GM10847 (cell line): ENCODE data around the gene KRT76.

Experiments used
- POLR2A ChIP-seq: IDR thresholded peaks from 2 replicates; pipeline ENCODE4 v1.6.1; 2011; ENCODE audit not compliant: insufficient read length; ENCODE audit errors: extremely low read depth

The KRT76 gene

DNA sequence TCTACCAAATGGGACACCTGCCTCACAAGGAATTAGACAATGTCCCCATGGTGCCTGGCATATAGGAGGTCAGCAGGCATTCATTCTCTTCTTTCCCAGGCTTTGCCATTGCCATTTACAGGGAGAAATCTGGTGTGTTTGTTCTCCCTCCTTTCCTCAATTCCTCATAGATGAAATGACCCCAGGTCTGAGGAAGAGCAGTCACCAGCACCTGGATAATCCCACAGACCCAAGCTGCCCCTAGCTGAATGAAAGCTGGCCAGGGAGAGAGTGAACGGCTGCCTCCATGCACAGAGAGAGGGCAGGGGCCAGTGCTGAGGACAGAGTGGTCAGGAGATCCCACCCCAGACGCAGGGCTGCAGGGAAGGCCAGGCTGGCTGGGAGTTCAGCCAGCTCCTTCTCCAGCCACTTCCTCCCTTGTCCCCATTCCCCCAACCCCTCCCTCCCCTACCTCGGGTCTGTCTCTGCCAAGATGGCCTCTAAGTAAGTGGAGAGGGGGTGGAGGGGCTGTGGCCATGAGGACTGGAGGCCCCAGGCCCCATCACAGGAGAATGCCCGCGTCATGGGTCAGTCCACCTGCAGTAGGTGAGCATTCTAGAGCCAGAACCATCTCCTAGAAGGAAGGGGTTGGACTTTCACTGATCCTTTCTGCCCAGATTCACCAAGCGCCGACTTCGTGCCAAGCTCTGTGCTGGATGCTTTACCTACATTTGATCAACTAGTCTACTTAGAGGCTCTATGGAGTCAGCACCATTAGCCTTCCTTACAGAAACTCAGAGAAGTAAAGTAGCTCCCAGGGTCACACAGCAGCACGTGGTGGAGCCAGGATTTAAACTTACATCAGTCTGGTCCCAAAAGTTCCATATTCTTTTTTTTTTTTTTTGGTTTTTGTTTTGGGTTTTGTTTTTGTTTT lies 38.8 kb upstream of the KRT76 start:
- TF ChIP-seq POLR2A: no peak

DNA sequence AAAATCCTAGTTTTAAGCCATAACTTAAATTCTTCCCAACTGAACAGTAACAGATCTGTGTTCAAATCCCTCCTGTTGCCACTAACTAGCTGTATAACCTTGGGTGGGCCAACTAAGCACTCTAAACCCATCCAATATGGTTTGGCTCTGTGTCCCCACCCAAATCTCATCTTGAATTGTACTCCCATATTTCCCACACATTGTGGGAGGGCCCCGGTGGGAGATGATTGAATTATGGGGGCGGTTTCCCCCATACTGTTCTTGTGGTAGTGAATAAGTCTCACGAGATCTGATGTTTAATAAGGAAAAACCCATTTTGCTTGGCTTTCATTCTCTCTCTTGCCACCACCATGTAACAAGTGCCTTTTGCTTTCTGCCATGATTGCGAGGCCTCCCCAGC lies 38.0 kb upstream of the KRT76 start:
- TF ChIP-seq POLR2A: no peak

DNA sequence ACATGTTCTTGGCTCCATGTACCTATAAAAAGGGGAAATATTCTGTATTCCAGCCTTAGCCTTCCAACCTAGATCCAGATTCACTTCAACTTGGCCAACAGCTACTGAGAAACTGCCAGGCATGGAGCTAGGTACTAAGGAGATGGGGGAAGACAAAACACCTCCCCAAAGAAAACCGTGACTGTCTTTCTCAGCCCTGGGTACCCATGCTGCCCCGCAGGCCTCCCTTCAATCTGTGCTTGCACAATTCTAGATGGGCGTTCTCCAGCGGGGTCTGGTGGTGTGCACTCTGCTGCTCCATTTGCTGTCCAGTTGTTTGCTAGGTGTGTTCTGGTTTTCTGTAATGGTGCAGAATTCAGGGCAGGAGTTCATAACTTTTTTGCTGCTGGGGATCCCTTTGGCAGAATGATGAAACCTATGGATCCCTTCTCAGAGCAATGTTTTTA lies 37.6 kb upstream of the KRT76 start:
- TF ChIP-seq POLR2A: no peak

DNA sequence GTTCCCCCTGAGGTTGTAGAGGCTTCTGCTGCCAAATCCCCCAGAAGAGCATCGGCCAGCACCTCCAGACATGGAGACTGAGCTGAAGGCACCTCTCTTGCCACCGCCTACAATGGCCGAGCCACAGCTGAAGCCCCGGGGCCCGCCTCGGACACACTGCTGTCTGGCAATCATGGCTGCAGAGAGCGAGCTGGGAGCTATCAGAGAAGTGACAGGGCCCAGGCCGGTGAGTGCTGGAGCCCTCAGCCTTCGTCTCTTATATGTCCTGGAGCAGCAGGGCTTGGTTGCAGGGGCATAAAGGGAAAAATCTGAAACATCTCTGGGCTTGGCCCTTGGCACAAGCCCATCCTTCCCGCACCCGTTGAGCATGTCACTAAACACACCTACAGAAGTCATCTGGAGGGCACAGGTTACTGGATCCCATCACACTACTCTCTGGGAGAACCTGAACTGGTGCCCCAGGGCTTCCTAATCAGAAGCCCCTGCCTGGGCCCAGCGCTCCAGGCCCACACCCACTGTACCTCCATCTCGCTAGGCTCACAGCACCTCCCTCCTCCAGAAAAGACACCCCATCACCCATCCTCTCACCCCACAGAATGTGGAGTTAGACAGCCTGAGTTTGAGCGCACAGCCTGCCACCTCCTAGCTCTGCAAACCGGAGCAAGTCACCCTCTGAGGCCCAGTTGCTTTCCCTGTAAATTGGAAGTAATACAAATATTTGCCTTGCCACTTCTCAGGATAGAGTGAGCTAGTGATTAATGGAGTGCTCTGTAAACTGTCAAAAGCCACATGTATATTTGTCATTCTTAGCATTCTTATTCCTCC lies 37.0 kb upstream of the KRT76 start, which contains the start of gene KRT4:
TSS of gene KRT4 (minus strand) at position 232 of the 825 bp plus-strand sequence. CDS start at position 174, 58 bp downstream.
- no peak for TF ChIP-seq POLR2A

DNA sequence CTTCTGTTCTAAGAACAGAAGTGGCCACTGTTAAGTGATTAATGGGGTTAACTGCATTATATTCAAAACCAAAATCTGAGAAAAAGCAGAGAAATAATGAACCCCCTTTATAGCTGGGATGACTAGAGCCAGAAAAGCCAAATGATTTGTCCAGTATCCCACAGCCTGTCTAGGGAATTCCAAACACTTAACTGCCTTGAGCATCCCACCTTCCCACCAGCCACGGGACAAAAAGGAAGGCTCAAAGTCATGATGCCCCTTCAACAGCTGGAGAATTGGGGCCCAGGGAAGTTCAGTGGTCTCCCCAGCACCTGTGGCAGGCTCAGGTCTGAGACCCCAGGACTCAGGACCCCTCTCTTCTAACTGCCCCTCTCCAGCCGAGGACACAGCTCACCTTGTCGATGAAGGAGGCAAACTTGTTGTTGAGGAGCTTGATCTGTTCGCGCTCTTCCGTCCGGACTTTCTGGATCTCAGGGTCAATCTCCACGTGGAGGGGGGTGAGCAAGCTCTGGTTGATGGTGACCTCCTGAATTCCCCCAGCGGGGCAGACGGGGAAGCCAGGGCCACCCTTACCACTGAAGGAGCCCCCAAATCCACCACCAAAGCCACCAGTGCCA lies 36.2 kb upstream of the KRT76 start:
- TF ChIP-seq POLR2A: no peak

DNA sequence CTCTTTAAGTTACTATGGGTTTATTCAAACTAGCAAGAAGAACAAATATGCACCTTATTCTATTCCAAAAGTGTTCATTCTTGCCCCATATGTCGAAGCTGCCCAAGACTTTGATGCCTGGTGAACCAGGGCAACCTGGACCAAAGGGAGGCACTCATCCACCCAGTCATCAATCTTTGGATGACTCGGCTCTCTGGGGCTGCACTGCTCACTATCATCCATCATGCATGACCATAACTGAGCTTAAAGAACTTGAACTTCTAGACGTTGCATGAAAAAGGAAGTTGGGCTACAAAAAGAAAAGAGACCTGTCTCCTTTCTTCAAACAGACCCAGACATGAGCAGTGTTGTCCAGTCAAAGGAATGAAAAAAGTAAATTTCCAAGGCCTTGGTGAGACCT lies 35.6 kb upstream of the KRT76 start:
- TF ChIP-seq POLR2A: no peak

DNA sequence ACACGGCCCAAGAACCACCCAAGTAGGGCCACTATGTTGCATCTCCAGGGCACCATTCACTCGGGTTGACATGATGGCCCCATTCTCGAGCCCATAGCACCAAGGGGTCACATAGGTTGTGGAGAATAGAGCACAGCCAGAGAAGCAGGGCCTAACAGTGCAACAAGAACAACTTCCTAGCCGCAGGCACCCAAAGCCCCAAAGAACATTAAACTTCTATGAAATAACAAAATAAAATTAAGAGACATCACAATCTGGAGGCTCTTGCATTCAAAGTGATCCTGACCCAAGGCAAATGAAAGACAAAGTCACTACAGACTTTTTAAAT lies 34.9 kb upstream of the KRT76 start:
- no peak for TF ChIP-seq POLR2A

DNA sequence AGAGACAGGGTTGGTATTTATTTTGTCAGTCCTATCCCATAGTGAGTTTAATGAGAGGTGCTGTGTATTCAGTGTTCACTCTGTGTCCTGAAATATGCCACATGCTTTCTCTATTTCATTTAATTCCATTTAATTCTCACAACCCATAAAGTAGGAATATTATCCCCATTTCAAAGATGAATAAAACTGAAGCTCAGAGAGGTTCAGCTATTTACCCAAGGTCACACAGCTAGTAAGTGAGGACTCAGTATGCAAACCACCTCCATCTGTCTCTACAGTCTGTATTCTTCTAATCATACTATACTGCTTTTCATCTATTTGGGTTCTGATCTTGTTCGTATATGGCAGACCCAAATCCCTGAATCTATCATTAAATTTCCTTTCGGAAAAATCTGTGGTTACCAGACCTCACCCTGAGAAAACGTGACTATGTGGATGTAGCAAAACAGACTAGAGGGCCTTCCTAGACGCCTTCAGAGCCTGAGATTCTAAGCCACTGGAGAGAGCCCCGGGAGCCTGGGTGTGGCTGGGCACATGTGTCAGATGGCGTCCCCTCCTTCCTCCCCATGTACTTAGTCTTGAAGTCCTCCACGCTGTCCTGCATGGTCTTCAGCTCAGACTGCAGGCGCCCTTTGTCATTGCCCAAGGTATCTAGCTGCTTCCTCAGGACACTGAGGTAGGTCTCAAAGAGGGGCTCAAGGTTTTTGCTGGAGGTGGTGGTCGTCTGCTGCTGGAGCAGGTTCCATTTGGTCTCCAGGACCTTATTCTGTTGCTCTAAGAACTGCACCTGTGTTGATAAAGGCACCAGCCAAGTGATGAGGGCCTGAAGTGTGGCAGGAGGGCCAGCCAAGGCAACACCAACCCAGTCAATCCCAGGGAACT lies 34.3 kb upstream of the KRT76 start:
- no peak for TF ChIP-seq POLR2A

DNA sequence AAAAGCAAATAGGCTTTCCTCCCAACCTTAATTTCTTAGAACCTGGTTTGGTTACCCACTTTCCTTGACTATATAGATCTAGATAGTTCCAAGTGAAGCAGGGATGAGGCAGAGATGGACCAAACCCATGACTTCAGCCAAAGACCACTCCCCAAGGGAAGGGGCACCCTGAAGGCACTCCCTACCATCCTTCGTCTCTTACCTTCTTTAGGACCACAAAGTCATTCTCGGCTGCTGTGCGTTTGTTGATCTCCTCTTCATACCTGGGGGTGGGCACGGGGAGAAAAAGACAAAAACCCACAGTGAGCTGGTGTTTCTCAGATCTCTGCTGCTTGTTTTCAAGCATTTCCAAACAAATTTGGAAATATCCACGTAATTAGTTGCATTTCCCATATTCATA lies 33.4 kb upstream of the KRT76 start:
- no peak for TF ChIP-seq POLR2A

DNA sequence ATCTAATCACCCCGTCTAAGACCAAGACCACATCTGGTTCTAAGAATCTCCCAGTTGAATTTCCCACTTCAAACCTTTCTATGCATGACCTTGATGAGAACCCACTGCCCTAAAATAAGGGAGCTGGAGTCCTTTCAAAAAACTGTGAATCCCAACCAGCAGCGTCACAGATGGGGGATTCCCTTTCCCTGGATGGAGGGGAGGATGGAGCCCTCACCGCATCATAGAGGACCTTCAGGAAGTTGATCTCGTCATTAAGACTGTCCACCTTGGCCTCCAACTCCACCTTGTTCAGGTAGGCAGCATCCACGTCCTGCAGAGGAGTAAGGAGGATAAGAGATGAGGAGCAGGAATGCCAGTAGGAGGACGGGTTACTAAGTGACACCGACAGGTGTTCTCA lies 32.0 kb upstream of the KRT76 start:
- no peak for TF ChIP-seq POLR2A

DNA sequence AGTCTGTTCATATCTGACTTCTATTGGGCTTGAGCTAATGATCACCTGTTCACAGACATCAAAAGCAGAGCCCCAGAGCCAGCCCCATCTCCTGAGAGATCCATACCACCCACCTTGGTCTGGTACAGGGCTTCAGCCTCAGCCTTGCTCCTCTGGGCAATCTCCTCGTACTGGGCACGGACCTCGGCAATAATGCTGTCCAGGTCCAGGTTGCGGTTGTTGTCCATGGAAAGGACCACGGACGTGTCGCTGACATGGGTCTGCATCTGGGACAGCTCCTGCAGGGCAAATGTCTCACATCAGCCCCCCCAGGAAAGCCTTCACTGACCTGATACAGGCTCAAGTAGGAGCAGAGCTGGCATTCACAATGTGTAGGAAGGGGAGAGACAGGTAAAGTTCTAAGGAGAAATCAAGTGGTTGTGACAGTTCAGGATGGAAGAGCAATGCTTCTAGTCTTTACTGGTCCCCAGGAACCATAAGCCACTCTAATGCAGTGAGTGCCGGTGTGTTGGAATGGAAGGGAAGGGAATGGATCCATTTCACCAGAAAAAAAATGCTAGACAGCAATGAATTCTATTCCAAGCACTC lies 31.5 kb upstream of the KRT76 start:
- TF ChIP-seq POLR2A: no peak

DNA sequence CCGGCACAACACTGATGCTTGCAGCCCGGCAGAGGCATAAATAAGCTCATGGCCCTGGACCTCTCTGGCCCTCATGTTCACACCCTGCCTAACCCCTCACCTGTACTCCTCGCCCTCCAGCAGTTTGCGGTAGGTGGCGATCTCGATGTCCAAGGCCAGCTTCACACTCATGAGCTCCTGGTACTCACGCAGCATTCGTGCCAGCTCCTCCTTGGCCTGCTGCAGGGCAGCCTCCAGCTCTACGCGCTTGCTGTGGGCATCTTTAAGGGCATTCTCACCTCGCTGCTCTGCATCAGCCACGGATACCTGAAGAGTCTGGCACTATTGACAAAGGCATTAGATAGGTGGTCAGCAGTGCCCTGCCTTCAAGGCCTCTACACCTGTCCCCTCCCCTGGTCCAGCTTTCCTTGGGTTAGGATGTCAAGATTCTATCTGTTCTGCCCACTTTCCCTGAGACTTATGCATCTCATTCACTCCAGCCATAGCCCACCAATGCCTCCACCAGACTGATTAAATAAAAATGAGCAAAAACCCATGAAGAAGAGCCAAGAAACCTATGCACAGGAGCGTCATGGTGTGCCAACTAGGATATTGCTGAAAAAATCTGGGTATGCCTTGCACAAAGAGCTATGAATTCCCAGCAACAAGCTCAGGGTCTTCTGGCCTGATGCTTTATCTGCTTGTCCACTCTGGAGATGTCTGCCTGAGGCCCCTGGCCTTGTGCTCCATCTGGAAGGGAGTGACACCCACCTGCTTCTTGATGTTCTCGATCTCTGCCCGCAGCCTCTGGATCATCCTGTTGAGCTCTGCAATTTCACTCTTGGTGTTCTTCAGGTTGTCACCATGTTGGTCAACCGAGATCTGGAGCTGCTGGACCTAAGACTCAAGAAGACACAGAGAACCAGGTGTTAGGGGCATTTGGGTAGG lies 30.7 kb upstream of the KRT76 start:
- TF ChIP-seq POLR2A: no peak

DNA sequence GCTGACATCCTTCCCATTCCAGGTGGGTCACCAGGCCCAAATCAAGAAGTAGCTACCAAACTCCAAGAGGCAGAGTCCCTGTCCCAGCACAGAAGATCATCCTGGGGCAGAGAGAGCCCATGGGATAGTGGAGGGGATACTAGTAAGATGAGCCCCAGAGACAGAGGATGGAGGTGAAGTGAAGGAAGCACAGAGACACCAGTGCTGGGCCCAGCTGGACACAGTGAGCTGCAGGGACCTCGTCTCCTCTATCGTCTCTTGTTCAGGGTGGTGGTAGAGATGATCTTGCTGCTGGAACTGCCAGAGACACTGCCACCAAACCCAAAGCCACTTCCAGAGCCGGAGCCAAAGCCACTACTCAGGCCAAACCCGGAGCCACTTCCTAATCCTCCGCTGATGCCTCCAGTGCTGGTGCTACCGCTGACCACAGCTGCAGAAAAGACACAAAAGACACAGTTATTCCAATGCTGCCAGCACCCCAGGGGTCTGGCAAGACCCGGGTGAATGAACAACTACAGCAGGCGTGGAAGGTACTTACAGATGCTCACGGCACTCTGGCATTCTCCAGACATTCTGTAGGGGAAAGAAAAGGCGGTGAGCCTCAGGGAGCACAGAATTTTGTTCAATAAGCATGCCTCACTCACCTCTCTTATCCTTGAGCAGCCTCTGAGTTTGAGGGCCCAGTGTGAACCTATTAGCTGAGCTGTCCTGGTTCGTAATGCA lies 29.8 kb upstream of the KRT76 start:
- no peak for TF ChIP-seq POLR2A
